SK-N-SH (cell line): ENCODE results near the gene ZBTB12.

ENCODE experiments used
- CHD2 ChIP-seq: fragments of 150-350 bp; IDR thresholded peaks from 2 replicates; pipeline ENCODE4 v1.6.1; 2018; ENCODE audit warnings: low read length; ENCODE audit not compliant: partially characterized antibody
- EP300 ChIP-seq, 2 experiments: IDR thresholded peaks; 2 replicates each; pipeline versions ENCODE4 v1.4.0 to v1.6.1; 2012; ENCODE audit warnings: borderline replicate concordance in 1 of 2, low read depth in 1 of 2, low read length in 1 of 2
- FOXM1 ChIP-seq: IDR thresholded peaks from 2 replicates; pipeline ENCODE4 v1.4.0; 2012; ENCODE audit warnings: low read depth, mild to moderate bottlenecking
- GABPA ChIP-seq: IDR thresholded peaks from 2 replicates; pipeline ENCODE4 v1.4.0; 2012; ENCODE audit warnings: low read depth, mild to moderate bottlenecking
- NFIC ChIP-seq: IDR thresholded peaks from 2 replicates; pipeline ENCODE4 v1.4.0; 2012; ENCODE audit warnings: borderline replicate concordance
- POLR2AphosphoS5 ChIP-seq: IDR thresholded peaks from 2 replicates; pipeline ENCODE4 v1.6.1; 2012; ENCODE audit warnings: low read depth, low read length
- REST ChIP-seq: IDR thresholded peaks from 2 replicates; pipeline ENCODE4 v1.6.1; 2012; ENCODE audit warnings: mild to moderate bottlenecking, low read depth, low read length, moderate library complexity
- SMC3 ChIP-seq: IDR thresholded peaks from 2 replicates; pipeline ENCODE4 v1.6.1; 2012; ENCODE audit warnings: low read depth, low read length, improper control_type of control experiment
- TAF1 ChIP-seq: IDR thresholded peaks from 2 replicates; pipeline ENCODE4 v1.6.1; 2012; ENCODE audit warnings: low read depth, mild to moderate bottlenecking, low read length, moderate library complexity, borderline replicate concordance
- TEAD4 ChIP-seq: IDR thresholded peaks from 2 replicates; pipeline ENCODE4 v1.4.0; 2012; ENCODE audit warnings: mild to moderate bottlenecking, borderline replicate concordance; ENCODE audit not compliant: insufficient read depth
- TF ChIP-seq, protein P1 (sequence below): fragments of 200-600 bp; sonication (generic); IDR thresholded peaks from 2 replicates; pipeline ENCODE4 v1.6.1; 2017; ENCODE audit warnings: antibody characterized with exemption, mild to moderate bottlenecking, moderate library complexity
- TF ChIP-seq, protein P2 (sequence below): fragments of 150-350 bp; IDR thresholded peaks from 2 replicates; pipeline ENCODE4 v1.6.1; 2017; ENCODE audit warnings: antibody characterized with exemption, low read length, low read depth, borderline replicate concordance

DNA sequence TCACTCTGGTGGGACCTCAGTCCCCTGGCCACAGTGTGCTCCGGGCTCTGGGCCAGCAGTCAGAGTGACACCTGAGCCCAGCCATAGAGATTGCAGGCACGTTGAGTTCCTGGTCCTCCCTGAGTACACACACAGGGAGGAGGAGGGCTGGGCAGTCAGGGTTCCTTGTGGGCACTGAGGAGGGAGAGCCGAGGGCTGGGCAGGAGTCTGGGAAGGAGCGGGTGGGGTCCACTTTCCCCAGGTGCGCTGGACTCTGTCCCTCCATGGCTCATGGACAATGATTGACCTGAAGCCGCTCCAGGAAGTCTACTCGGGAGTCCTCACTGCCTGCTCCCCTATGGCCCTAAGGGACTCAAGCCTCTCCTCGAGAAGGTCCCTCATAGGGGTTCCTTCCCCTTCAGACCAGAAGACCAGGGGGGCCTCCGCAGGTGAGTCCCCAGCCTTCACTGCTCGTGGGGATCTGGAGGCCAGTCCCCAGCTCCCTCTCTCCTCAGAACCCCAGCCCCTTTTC is 24.2 kb downstream of the ZBTB12 start:
- TF ChIP-seq POLR2AphosphoS5: no peak
- no peak for TF ChIP-seq GABPA
- TF ChIP-seq EP300 (IDR thresholded peaks at IDR 0.05; ENCODE audit: borderline replicate concordance in 1 of 2, low read depth in 1 of 2, low read length in 1 of 2): no peak
- TF ChIP-seq, protein P1, sequence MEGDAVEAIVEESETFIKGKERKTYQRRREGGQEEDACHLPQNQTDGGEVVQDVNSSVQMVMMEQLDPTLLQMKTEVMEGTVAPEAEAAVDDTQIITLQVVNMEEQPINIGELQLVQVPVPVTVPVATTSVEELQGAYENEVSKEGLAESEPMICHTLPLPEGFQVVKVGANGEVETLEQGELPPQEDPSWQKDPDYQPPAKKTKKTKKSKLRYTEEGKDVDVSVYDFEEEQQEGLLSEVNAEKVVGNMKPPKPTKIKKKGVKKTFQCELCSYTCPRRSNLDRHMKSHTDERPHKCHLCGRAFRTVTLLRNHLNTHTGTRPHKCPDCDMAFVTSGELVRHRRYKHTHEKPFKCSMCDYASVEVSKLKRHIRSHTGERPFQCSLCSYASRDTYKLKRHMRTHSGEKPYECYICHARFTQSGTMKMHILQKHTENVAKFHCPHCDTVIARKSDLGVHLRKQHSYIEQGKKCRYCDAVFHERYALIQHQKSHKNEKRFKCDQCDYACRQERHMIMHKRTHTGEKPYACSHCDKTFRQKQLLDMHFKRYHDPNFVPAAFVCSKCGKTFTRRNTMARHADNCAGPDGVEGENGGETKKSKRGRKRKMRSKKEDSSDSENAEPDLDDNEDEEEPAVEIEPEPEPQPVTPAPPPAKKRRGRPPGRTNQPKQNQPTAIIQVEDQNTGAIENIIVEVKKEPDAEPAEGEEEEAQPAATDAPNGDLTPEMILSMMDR: no peak
- no peak for TF ChIP-seq TAF1
- TF ChIP-seq SMC3: no peak
- no peak for TF ChIP-seq NFIC
- TF ChIP-seq TEAD4: no peak
- TF ChIP-seq CHD2: no peak
- TF ChIP-seq, protein P2, sequence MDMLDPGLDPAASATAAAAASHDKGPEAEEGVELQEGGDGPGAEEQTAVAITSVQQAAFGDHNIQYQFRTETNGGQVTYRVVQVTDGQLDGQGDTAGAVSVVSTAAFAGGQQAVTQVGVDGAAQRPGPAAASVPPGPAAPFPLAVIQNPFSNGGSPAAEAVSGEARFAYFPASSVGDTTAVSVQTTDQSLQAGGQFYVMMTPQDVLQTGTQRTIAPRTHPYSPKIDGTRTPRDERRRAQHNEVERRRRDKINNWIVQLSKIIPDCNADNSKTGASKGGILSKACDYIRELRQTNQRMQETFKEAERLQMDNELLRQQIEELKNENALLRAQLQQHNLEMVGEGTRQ: no peak
- TF ChIP-seq REST: no peak
- no peak for TF ChIP-seq FOXM1
